Vagina (tissue), 2 donors: ENCODE results near the gene MASP1.

Experiments
- CTCF ChIP-seq, 3 experiments: fragments of 450-650 bp in 2 of 3; fragments of 200-600 bp in 1 of 3; sonication (generic) in 1 of 3; IDR thresholded peaks; one replicate each; pipeline ENCODE4 v1.5.1; 2017 to 2019; ENCODE audit warnings: antibody characterized with exemption in 3 of 3, mild to moderate bottlenecking in 2 of 3, moderate library complexity in 2 of 3
- POLR2A ChIP-seq, 2 donors: fragments of 450-650 bp; IDR thresholded peaks; one replicate each; pipeline ENCODE4 v1.6.1; 2017; ENCODE audit warnings: antibody characterized with exemption in 2 of 2, mild to moderate bottlenecking in 2 of 2, moderate library complexity in 2 of 2
- POLR2AphosphoS5 ChIP-seq, 2 donors: sonication (generic); formaldehyde crosslinking; IDR thresholded peaks; one replicate each; pipeline ENCODE4 v1.9.0; 2017; ENCODE audit warnings: antibody characterized with exemption in 2 of 2, mild to moderate bottlenecking in 2 of 2, low read depth in 1 of 2; ENCODE audit not compliant: insufficient read depth in 1 of 2

DNA sequence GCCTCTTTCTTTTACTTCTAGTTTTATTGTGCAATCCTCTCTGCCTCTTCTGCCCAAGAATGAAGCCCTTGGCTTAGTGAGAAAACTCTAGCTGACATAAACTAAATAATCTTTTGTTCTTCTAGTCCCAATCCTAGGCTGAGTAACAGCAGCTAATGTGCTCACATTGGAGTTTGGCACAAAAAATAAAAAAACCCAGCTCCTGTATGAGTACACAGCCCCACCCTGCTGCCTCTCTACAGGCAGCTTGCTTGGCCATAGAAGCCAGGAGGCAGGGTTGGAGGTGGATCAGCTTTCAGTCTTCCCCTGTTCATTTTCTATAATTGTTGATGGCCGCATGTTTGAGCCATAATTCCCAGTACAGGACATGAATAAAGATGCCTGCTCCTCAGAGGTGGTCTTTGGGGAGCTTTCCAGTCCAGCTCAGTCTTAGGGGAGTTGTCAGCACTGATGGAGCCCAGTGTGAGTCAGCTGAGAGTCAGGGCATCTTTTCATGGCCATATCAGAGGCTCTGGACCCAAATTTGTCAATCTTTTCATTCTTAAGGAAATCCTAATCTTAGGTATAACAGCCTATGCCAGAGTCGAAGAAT, 47.5 kb downstream of the MASP1 start:
- no peak for TF ChIP-seq POLR2A (IDR thresholded peaks at IDR 0.05)
- no peak for TF ChIP-seq CTCF (IDR thresholded peaks at IDR 0.05)
- no peak for TF ChIP-seq POLR2AphosphoS5 (IDR thresholded peaks at IDR 0.05; ENCODE audit: insufficient read depth in 1 of 2, low read depth in 1 of 2)
